KMS-11 (cell line): Measurements from ENCODE around the gene EXOC4.
A peak's percentile ranks its signal among the peaks of the same experiment; 100 is the strongest.

Experiments
- H2AFZ ChIP-seq: fragments of 200-600 bp; sonication (generic); 2 replicates; pipeline ENCODE4 v1.6.1; 2016; ENCODE audit warnings: antibody characterized with exemption, mixed run types, low read depth
- H3K27ac ChIP-seq: fragments of 200-600 bp; sonication (generic); 2 replicates; pipeline ENCODE4 v1.6.1; 2016; ENCODE audit warnings: mild to moderate bottlenecking, mixed run types
- H3K27me3 ChIP-seq: fragments of 200-600 bp; sonication (generic); 2 replicates; pipeline ENCODE4 v1.6.1; 2017; ENCODE audit warnings: mild to moderate bottlenecking, low read depth, mixed run types, moderate library complexity; ENCODE audit not compliant: insufficient read depth
- H3K36me3 ChIP-seq: fragments of 200-600 bp; sonication (generic); 2 replicates; pipeline ENCODE4 v1.6.1; 2017; ENCODE audit warnings: mild to moderate bottlenecking, mixed run types; ENCODE audit not compliant: insufficient read depth
- H3K4me1 ChIP-seq: fragments of 200-600 bp; sonication (generic); 2 replicates; pipeline ENCODE4 v1.6.1; 2016; ENCODE audit warnings: mild to moderate bottlenecking, low read depth, mixed run types; ENCODE audit not compliant: poor library complexity, severe bottlenecking
- H3K4me2 ChIP-seq: fragments of 200-600 bp; sonication (generic); 2 replicates; pipeline ENCODE4 v1.7.0; 2016; ENCODE audit warnings: mild to moderate bottlenecking, mixed run types
- H3K4me3 ChIP-seq: fragments of 200-600 bp; sonication (generic); IDR thresholded peaks from 2 replicates; pipeline ENCODE4 v1.6.1; 2017; ENCODE audit warnings: low read depth, low read length, mixed read lengths; ENCODE audit not compliant: insufficient read depth
- H3K79me2 ChIP-seq: fragments of 200-600 bp; sonication (generic); 2 replicates; pipeline ENCODE4 v1.6.1; 2016; ENCODE audit warnings: low read depth, mixed run types; ENCODE audit not compliant: insufficient read depth
- H3K9ac ChIP-seq: fragments of 200-600 bp; sonication (generic); 2 replicates; pipeline ENCODE4 v1.6.1; 2016; ENCODE audit warnings: mild to moderate bottlenecking, mixed run types
- H4K20me1 ChIP-seq: fragments of 200-600 bp; sonication (generic); 2 replicates; pipeline ENCODE4 v1.6.1; 2016; ENCODE audit warnings: mild to moderate bottlenecking, mixed run types; ENCODE audit not compliant: insufficient read depth
- CTCF ChIP-seq: fragments of 200-600 bp; sonication (generic); conservative IDR thresholded peaks from 2 replicates; pipeline ENCODE4 v1.6.1; 2017; ENCODE audit warnings: low read depth, mild to moderate bottlenecking, antibody characterized with exemption, low read length, moderate library complexity, mixed read lengths

Gene EXOC4

GRCh38 chr7:133237545-133237944 lies 15.3 kb upstream of the EXOC4 start:
- Histone ChIP-seq H3K79me2 (no peaks in the 10 kb centered on the region), H2AFZ (no peak overlapping the region), H4K20me1 (0 out of 2 replicates have a peak, but pooled peaks cover 4% of the 10 kb centered on the region), H3K9ac (no peak overlapping the region), H3K4me2 (no peak overlapping the region), H3K36me3 (no peaks in the 10 kb centered on the region), H3K4me3 (no peak overlapping the region), H3K27ac (no peak overlapping the region), H3K27me3 (no peaks in the 10 kb centered on the region), H3K4me1 (no peaks in the 10 kb centered on the region)
- TF ChIP-seq CTCF: no peak

- H3K36me3 ChIP-seq: no peaks in the 10 kb centered on the region
- H3K9ac ChIP-seq: no peak overlapping the region
- H3K4me3 ChIP-seq: no peak overlapping the region
- no peaks in the 10 kb centered on the region for H3K79me2 ChIP-seq
- no peak overlapping the region for H2AFZ ChIP-seq
- H3K27me3 ChIP-seq: no peaks in the 10 kb centered on the region
- TF ChIP-seq CTCF: no peak
- H3K4me1 ChIP-seq: no peaks in the 10 kb centered on the region
- H3K4me2 ChIP-seq: no peak overlapping the region
- H3K27ac ChIP-seq: no peak overlapping the region
- 0 out of 2 replicates have a peak, but pooled peaks cover 4% of the 10 kb centered on the region for H4K20me1 ChIP-seq
These were observed 12.6 kb upstream of the EXOC4 start for GRCh38 chr7:133240302-133240701.

GRCh38 chr7:133246558-133246957 lies 6.3 kb upstream of the EXOC4 start:
- H3K36me3 ChIP-seq: no peaks in the 10 kb centered on the region
- H3K4me1 ChIP-seq: no peaks in the 10 kb centered on the region
- H3K79me2 ChIP-seq: no peaks in the 10 kb centered on the region
- no peak overlapping the region for H3K27ac ChIP-seq
- H3K27me3 ChIP-seq: no peaks in the 10 kb centered on the region
- no peak overlapping the region for H2AFZ ChIP-seq
- no peak overlapping the region for H3K9ac ChIP-seq
- no peak overlapping the region for H3K4me3 ChIP-seq
- no peaks in the 10 kb centered on the region for H4K20me1 ChIP-seq
- TF ChIP-seq CTCF: no peak
- H3K4me2 ChIP-seq: no peak overlapping the region

GRCh38 chr7:133248901-133249300 lies 4.0 kb upstream of the EXOC4 start:
- H3K4me3 ChIP-seq: no peak overlapping the region
- peaks cover 7% of the 10 kb centered on the region for H3K4me1 ChIP-seq
- no peaks in the 10 kb centered on the region for H4K20me1 ChIP-seq
- no peak overlapping the region for H3K27ac ChIP-seq
- TF ChIP-seq CTCF: no peak
- H3K27me3 ChIP-seq: no peaks in the 10 kb centered on the region
- peaks cover 9% of the 10 kb centered on the region; the same call in 1 of the 2 replicates for H3K79me2 ChIP-seq
- no peak overlapping the region for H2AFZ ChIP-seq
- no peak overlapping the region for H3K9ac ChIP-seq
- no peaks in the 10 kb centered on the region for H3K36me3 ChIP-seq
- H3K4me2 ChIP-seq: no peak overlapping the region

GRCh38 chr7:133252506-133252857 lies 396 bp upstream of the EXOC4 start:
- no peaks in the 10 kb centered on the region for H3K36me3 ChIP-seq
- peaks cover 11% of the 10 kb centered on the region for H3K4me1 ChIP-seq
- no peak overlapping the region for H3K4me3 ChIP-seq
- no peak for TF ChIP-seq CTCF
- no peak overlapping the region for H3K9ac ChIP-seq
- peak overlapping the region; percentile 18 for H3K4me2 ChIP-seq
- H3K27me3 ChIP-seq: no peaks in the 10 kb centered on the region
- H3K27ac ChIP-seq: no peak overlapping the region
- H2AFZ ChIP-seq: peak overlapping the region; percentile 72
- peaks cover 19% of the 10 kb centered on the region; the same call in 1 of the 2 replicates for H3K79me2 ChIP-seq
- H4K20me1 ChIP-seq: no peaks in the 10 kb centered on the region
